Vagina (tissue), 2 donors: ENCODE data around the gene ATP8B3. TPM values are rescaled to one million over a fixed set of nuclear protein-coding genes. Genes with fewer than 3 reads are reported as not detected.

ENCODE experiments used
- DNase-seq, 2 donors: peaks; one replicate each; pipeline ENCODE4 v3.0.0-alpha.2; 2017; ENCODE audit errors: extremely low spot score in 2 of 2
- H3K27ac ChIP-seq: fragments of 200-600 bp; sonication (generic); one replicate; pipeline ENCODE4 v1.5.1; 2019
- H3K27me3 ChIP-seq: fragments of 200-600 bp; sonication (generic); one replicate; pipeline ENCODE4 v1.5.1; 2019
- H3K36me3 ChIP-seq, 2 donors: fragments of 200-600 bp; sonication (generic); one replicate each; pipeline ENCODE4 v1.5.1; 2017 to 2019
- H3K4me1 ChIP-seq: fragments of 200-600 bp; sonication (generic); one replicate; pipeline ENCODE4 v1.5.1; 2019
- H3K4me3 ChIP-seq, 2 donors: fragments of 200-600 bp; sonication (generic); 1 replicate in 1 of 2; 2 replicates in 1 of 2; pipeline ENCODE4 v1.5.1; 2016 to 2019
- H3K9me3 ChIP-seq: fragments of 200-600 bp; sonication (generic); one replicate; pipeline ENCODE4 v1.5.1; 2019
- POLR2A ChIP-seq, 2 donors: fragments of 450-650 bp; IDR thresholded peaks; one replicate each; pipeline ENCODE4 v1.6.1; 2017; ENCODE audit warnings: antibody characterized with exemption in 2 of 2, mild to moderate bottlenecking in 2 of 2, moderate library complexity in 2 of 2
- POLR2AphosphoS5 ChIP-seq, 2 donors: sonication (generic); formaldehyde crosslinking; IDR thresholded peaks; one replicate each; pipeline ENCODE4 v1.9.0; 2017; ENCODE audit warnings: antibody characterized with exemption in 2 of 2, mild to moderate bottlenecking in 2 of 2, low read depth in 1 of 2; ENCODE audit not compliant: insufficient read depth in 1 of 2
- intact Hi-C: fragments of 100-400 bp; cut with DNase I; formaldehyde crosslinking; loops from one replicate; pipeline ENCODE4 v1.15.1; 2023
- total RNA-seq: library from RNA; depleted of rRNA; stranded (reverse); fragments of >200 nt; gene quantifications from one replicate; pipeline ENCODE4 v1.2.3, GENCODE V29; 2016
- TF ChIP-seq, protein P1 (sequence below), 3 experiments: fragments of 450-650 bp in 2 of 3; fragments of 200-600 bp in 1 of 3; sonication (generic) in 1 of 3; IDR thresholded peaks; one replicate each; pipeline ENCODE4 v1.5.1; 2017 to 2019; ENCODE audit warnings: antibody characterized with exemption in 3 of 3, mild to moderate bottlenecking in 2 of 3, moderate library complexity in 2 of 3

The ATP8B3 gene
- total RNA-seq, 1 donor from 2014 or later: 3.2 TPM

- H3K4me3 ChIP-seq: no peak overlapping the region
- no peaks in the 10 kb centered on the region for H3K36me3 ChIP-seq
- H3K27me3 ChIP-seq: peaks cover 18% of the 10 kb centered on the region
- H3K27ac ChIP-seq: no peak overlapping the region
- peaks cover 21% of the 10 kb centered on the region for H3K4me1 ChIP-seq
- no peaks in the 10 kb centered on the region for H3K9me3 ChIP-seq
- intact Hi-C loops: no loop called here
- no peak for DNase-seq
- TF ChIP-seq POLR2AphosphoS5 (IDR thresholded peaks at IDR 0.05; ENCODE audit: insufficient read depth in 1 of 2, low read depth in 1 of 2) (no peak), POLR2A (IDR thresholded peaks at IDR 0.05) (no peak)
- TF ChIP-seq, protein P1, sequence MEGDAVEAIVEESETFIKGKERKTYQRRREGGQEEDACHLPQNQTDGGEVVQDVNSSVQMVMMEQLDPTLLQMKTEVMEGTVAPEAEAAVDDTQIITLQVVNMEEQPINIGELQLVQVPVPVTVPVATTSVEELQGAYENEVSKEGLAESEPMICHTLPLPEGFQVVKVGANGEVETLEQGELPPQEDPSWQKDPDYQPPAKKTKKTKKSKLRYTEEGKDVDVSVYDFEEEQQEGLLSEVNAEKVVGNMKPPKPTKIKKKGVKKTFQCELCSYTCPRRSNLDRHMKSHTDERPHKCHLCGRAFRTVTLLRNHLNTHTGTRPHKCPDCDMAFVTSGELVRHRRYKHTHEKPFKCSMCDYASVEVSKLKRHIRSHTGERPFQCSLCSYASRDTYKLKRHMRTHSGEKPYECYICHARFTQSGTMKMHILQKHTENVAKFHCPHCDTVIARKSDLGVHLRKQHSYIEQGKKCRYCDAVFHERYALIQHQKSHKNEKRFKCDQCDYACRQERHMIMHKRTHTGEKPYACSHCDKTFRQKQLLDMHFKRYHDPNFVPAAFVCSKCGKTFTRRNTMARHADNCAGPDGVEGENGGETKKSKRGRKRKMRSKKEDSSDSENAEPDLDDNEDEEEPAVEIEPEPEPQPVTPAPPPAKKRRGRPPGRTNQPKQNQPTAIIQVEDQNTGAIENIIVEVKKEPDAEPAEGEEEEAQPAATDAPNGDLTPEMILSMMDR (IDR thresholded peaks at IDR 0.05): no peak
These were observed 55.2 kb downstream of the ATP8B3 start for GRCh38 chr19:1756705-1757465.

DNA sequence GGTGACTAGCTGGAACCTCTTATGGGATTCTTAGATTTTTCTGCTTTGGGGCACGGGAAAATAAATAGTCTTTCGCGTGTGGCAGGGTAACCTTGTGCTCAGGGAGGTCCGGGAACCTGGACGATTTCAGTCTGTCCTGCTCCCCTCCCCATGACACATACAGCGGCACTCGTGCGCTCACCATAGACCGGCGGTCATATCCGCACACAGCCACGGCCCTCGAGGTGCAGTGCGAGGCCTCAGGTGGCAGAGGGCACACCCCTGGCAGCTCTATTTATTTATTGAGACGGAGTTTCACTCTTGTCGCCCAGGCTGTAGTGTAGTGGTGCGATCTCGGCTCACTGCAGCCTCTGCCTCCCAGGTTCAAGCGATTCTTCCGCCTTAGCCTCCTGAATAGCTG lies 55.8 kb downstream of the ATP8B3 start:
- Histone ChIP-seq H3K9me3 (no peaks in the 10 kb centered on the region), H3K27me3 (peaks cover 15% of the 10 kb centered on the region), H3K27ac (no peak overlapping the region), H3K36me3 (no peaks in the 10 kb centered on the region), H3K4me1 (peaks cover 21% of the 10 kb centered on the region), H3K4me3 (no peak overlapping the region)
- intact Hi-C loops: no loop called here
- no peak for DNase-seq
- TF ChIP-seq POLR2A (IDR thresholded peaks at IDR 0.05): no peak
- no peak for TF ChIP-seq POLR2AphosphoS5 (IDR thresholded peaks at IDR 0.05; ENCODE audit: insufficient read depth in 1 of 2, low read depth in 1 of 2)
- TF ChIP-seq, protein P1 (IDR thresholded peaks at IDR 0.05): no peak

- DNase-seq: no peak
- Histone ChIP-seq H3K36me3 (no peaks in the 10 kb centered on the region), H3K27ac (no peak overlapping the region), H3K27me3 (peaks cover 21% of the 10 kb centered on the region), H3K4me1 (peaks cover 21% of the 10 kb centered on the region), H3K9me3 (no peaks in the 10 kb centered on the region), H3K4me3 (no peak overlapping the region)
- intact Hi-C loops: no loop called here
- TF ChIP-seq POLR2AphosphoS5 (IDR thresholded peaks at IDR 0.05; ENCODE audit: insufficient read depth in 1 of 2, low read depth in 1 of 2) (no peak), POLR2A (IDR thresholded peaks at IDR 0.05) (no peak)
- TF ChIP-seq, protein P1 (IDR thresholded peaks at IDR 0.05): no peak
These were observed 56.5 kb downstream of the ATP8B3 start for GRCh38 chr19:1755467-1756171.

GRCh38 chr19:1754636-1755466 lies 57.2 kb downstream of the ATP8B3 start:
- H3K4me3 ChIP-seq: no peak overlapping the region
- TF ChIP-seq POLR2AphosphoS5 (IDR thresholded peaks at IDR 0.05; ENCODE audit: insufficient read depth in 1 of 2, low read depth in 1 of 2) (no peak), POLR2A (IDR thresholded peaks at IDR 0.05) (no peak)
- TF ChIP-seq, protein P1 (IDR thresholded peaks at IDR 0.05): no peak

More at GRCh38 chr19:1754636-1755466, 57.2 kb downstream of the ATP8B3 start:
- H3K27me3 ChIP-seq: peaks cover 28% of the 10 kb centered on the region
- H3K36me3 ChIP-seq: no peaks in the 10 kb centered on the region
- no peaks in the 10 kb centered on the region for H3K9me3 ChIP-seq
- intact Hi-C loops: no loop called here
- H3K27ac ChIP-seq: no peak overlapping the region
- peaks cover 26% of the 10 kb centered on the region for H3K4me1 ChIP-seq
- no peak for DNase-seq
